HL-60 (cell line): ENCODE data around the gene XXYLT1.

Experiments
- DNase-seq, 2 experiments: peaks; one replicate each; pipeline ENCODE4 v3.0.0-alpha.2; 2010 to 2020; ENCODE audit warnings: low read depth in 1 of 2, low spot score in 1 of 2
- H3K27ac ChIP-seq: fragments of 250-450 bp; sonication (Bioruptor Pico); replicated peaks from 2 replicates; pipeline ENCODE4 v1.5.1; 2020; ENCODE audit warnings: mild to moderate bottlenecking, moderate library complexity
- H3K27me3 ChIP-seq: fragments of 250-450 bp; sonication (Bioruptor Pico); 2 replicates; pipeline ENCODE4 v1.5.1; 2021; ENCODE audit warnings: mild to moderate bottlenecking, moderate library complexity; ENCODE audit not compliant: insufficient read depth, poor library complexity, severe bottlenecking
- H3K4me3 ChIP-seq: replicated peaks from 2 replicates; pipeline ENCODE4 v1.5.1; 2011; ENCODE audit warnings: mild to moderate bottlenecking, control low read depth, low read length; ENCODE audit not compliant: insufficient read depth
- GABPA ChIP-seq: IDR thresholded peaks from 2 replicates; pipeline ENCODE4 v1.6.1; 2012; ENCODE audit warnings: low read depth
- POLR2AphosphoS5 ChIP-seq: IDR thresholded peaks from 2 replicates; pipeline ENCODE4 v1.6.1; 2012; ENCODE audit warnings: low read depth
- SPI1 ChIP-seq: IDR thresholded peaks from 2 replicates; pipeline ENCODE4 v1.6.1; 2012; ENCODE audit warnings: low read depth, mild to moderate bottlenecking, borderline replicate concordance
- TF ChIP-seq, protein P1 (sequence below): IDR thresholded peaks from one replicate; pipeline ENCODE4 v1.5.1; 2011; ENCODE audit warnings: low read length, control low read depth, inconsistent platforms; ENCODE audit not compliant: insufficient read depth
- TF ChIP-seq, protein P2 (sequence below): IDR thresholded peaks from 2 replicates; pipeline ENCODE4 v1.6.1; 2012; ENCODE audit warnings: low read depth; ENCODE audit not compliant: insufficient replicate concordance

The XXYLT1 gene

DNA sequence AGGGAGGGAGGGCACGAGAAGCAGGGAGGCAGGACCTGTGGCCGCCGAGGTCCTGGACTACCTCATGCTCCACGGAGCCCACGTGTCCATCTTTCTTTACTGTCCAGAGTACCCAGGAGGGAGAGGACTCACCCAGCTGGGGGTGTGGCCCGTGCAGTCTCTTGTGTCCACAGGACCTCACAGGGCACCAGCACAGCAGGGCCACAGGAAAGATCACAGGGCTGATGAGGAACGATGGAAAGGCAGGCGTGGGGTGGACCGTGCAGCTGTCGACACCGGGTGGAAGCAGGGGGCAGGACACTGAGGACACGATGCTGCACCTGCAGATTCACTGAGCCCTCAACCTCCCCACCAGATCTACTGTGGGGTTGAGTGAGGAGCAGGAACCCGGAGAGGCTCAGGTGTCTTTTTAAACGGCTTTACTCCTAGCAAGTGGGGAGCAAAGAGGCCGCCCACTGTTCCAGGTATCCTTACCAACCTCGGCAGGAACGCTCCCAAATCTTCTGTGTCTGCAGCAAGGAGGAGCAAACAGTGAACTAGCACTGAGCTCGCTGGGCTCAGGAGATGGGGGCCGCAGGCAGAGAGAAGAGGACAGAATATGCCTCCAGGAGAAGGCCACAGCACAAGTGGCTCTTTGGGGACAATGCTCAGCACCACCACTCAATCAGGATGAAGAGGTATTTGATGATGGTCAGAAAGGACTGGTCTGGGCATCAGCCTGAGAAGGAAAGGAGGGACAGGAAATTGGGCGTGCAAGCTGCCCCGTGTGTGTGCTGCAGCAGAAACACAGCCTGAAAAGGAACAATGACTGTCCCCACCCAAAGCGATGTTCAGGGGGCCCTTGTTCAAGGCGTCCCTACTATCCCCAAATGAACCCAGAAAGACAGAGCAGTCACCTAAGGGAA lies 198.8 kb downstream of the XXYLT1 start:
- H3K4me3 ChIP-seq = no peak overlapping the region
- TF ChIP-seq, protein P1, sequence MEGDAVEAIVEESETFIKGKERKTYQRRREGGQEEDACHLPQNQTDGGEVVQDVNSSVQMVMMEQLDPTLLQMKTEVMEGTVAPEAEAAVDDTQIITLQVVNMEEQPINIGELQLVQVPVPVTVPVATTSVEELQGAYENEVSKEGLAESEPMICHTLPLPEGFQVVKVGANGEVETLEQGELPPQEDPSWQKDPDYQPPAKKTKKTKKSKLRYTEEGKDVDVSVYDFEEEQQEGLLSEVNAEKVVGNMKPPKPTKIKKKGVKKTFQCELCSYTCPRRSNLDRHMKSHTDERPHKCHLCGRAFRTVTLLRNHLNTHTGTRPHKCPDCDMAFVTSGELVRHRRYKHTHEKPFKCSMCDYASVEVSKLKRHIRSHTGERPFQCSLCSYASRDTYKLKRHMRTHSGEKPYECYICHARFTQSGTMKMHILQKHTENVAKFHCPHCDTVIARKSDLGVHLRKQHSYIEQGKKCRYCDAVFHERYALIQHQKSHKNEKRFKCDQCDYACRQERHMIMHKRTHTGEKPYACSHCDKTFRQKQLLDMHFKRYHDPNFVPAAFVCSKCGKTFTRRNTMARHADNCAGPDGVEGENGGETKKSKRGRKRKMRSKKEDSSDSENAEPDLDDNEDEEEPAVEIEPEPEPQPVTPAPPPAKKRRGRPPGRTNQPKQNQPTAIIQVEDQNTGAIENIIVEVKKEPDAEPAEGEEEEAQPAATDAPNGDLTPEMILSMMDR = no peak
- TF ChIP-seq SPI1 = no peak
- TF ChIP-seq GABPA = no peak
- TF ChIP-seq, protein P2, sequence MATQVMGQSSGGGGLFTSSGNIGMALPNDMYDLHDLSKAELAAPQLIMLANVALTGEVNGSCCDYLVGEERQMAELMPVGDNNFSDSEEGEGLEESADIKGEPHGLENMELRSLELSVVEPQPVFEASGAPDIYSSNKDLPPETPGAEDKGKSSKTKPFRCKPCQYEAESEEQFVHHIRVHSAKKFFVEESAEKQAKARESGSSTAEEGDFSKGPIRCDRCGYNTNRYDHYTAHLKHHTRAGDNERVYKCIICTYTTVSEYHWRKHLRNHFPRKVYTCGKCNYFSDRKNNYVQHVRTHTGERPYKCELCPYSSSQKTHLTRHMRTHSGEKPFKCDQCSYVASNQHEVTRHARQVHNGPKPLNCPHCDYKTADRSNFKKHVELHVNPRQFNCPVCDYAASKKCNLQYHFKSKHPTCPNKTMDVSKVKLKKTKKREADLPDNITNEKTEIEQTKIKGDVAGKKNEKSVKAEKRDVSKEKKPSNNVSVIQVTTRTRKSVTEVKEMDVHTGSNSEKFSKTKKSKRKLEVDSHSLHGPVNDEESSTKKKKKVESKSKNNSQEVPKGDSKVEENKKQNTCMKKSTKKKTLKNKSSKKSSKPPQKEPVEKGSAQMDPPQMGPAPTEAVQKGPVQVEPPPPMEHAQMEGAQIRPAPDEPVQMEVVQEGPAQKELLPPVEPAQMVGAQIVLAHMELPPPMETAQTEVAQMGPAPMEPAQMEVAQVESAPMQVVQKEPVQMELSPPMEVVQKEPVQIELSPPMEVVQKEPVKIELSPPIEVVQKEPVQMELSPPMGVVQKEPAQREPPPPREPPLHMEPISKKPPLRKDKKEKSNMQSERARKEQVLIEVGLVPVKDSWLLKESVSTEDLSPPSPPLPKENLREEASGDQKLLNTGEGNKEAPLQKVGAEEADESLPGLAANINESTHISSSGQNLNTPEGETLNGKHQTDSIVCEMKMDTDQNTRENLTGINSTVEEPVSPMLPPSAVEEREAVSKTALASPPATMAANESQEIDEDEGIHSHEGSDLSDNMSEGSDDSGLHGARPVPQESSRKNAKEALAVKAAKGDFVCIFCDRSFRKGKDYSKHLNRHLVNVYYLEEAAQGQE = no peak
- no peak for TF ChIP-seq POLR2AphosphoS5
- no peaks in the 10 kb centered on the region for H3K27me3 ChIP-seq
- no peak overlapping the region for H3K27ac ChIP-seq
- DNase-seq = no peak

DNA sequence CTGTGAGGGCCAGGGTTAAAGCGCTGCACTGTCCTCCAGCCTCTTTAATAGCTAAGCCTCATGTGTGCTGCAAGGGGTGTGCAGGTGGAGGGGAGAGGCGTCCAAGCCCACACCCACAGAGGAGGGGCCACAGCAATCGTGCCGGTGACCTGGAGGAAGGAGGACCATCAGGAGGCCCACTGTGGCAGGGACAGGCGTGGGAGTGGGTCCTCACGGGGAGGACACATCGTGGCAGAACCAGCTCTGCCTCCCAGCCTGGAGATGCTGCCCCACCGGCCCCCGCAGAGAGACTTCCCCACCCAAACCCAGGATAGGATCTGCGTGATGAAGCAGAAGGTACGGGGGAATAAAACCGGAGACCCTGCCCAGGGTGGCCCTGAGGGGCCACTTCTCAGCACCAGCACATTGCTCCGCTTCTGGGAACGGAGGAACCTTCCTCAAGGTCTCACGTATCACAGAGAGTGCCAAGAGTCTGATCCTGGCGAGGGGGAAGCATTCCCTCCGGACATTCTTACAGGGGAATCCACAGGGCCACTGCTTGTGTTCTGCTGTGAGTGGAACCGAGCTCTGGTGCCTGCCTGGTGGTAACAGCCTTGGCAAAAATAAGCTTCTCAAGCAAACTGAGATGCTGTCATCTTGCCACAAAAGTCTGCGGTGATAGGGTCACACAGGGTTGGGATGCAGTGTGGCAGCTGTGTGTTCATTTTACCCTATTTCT lies 199.8 kb downstream of the XXYLT1 start:
- TF ChIP-seq GABPA (no peak), POLR2AphosphoS5 (no peak), SPI1 (no peak)
- TF ChIP-seq, protein P2 = no peak
- TF ChIP-seq, protein P1 = no peak
- Histone ChIP-seq H3K4me3 (no peak overlapping the region), H3K27ac (no peak overlapping the region), H3K27me3 (no peaks in the 10 kb centered on the region)
- no peak for DNase-seq

DNA sequence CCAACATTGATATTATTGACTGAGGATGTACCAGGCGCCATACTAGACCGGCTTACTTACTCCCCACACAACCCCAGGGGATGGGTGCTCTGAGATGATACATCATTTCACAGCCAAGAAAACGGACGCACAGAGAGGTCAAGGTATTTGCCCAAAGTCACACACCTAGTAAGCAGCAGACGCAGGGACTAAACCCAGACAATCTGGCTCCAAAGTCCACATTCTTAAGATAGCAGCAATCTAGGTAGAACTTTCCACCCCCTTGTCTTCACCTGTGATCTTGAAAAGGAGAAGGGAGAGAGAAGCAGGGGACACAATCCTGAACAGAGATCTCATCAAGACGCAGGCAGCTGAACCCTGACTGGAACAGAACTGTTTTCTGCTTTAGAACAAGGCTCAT lies 200.6 kb downstream of the XXYLT1 start:
- no peak overlapping the region for H3K27ac ChIP-seq
- H3K27me3 ChIP-seq = no peaks in the 10 kb centered on the region
- TF ChIP-seq POLR2AphosphoS5 = no peak
- TF ChIP-seq, protein P2 = no peak
- DNase-seq = no peak
- H3K4me3 ChIP-seq = no peak overlapping the region
